Mesendoderm (in vitro differentiated cells): ENCODE measurements around the gene PMPCA.

Experiments
- DNase-seq: peaks from one replicate; pipeline ENCODE4 v3.0.0; 2013
- H2AK5ac ChIP-seq: 2 replicates; pipeline ENCODE4 v1.6.1; 2013; ENCODE audit warnings: low read length, inconsistent platforms
- H2BK120ac ChIP-seq: 2 replicates; pipeline ENCODE4 v1.6.1; 2013; ENCODE audit warnings: low read depth, mild to moderate bottlenecking, low read length, moderate library complexity, mixed read lengths
- H2BK15ac ChIP-seq: replicated peaks from 2 replicates; pipeline ENCODE4 v1.6.1; 2013; ENCODE audit warnings: low read depth, mild to moderate bottlenecking, moderate library complexity
- H2BK5ac ChIP-seq: 2 replicates; pipeline ENCODE4 v1.6.1; 2013; ENCODE audit warnings: low read length, inconsistent platforms
- H3K18ac ChIP-seq: 2 replicates; pipeline ENCODE4 v1.6.1; 2013; ENCODE audit warnings: mild to moderate bottlenecking, low read length, mixed read lengths
- H3K23ac ChIP-seq: one replicate; pipeline ENCODE4 v1.6.1; 2013; ENCODE audit warnings: low read length
- H3K27ac ChIP-seq: 2 replicates; pipeline ENCODE4 v1.5.1; 2013; ENCODE audit warnings: low read depth, mild to moderate bottlenecking, inconsistent platforms, low read length, moderate library complexity
- H3K27me3 ChIP-seq: 2 replicates; pipeline ENCODE4 v1.6.1; 2013; ENCODE audit warnings: low read length, control low read depth, mild to moderate bottlenecking, inconsistent platforms; ENCODE audit not compliant: insufficient read depth, poor library complexity
- H3K36me3 ChIP-seq: 2 replicates; pipeline ENCODE4 v1.6.1; 2013; ENCODE audit warnings: low read length, inconsistent platforms; ENCODE audit not compliant: control insufficient read depth, insufficient read depth
- H3K4ac ChIP-seq: one replicate; pipeline ENCODE4 v1.6.1; 2013; ENCODE audit warnings: low read depth, mild to moderate bottlenecking, low read length, moderate library complexity
- H3K4me1 ChIP-seq: 2 replicates; pipeline ENCODE4 v1.6.1; 2013; ENCODE audit warnings: low read depth, low read length, inconsistent platforms; ENCODE audit not compliant: control insufficient read depth
- H3K4me2 ChIP-seq: 2 replicates; pipeline ENCODE4 v1.6.1; 2013; ENCODE audit warnings: low read length
- H3K4me3 ChIP-seq: 2 replicates; pipeline ENCODE4 v1.5.1; 2013; ENCODE audit warnings: mild to moderate bottlenecking, low read length
- H3K56ac ChIP-seq: one replicate; pipeline ENCODE4 v1.6.1; 2013; ENCODE audit warnings: low read length
- H3K79me1 ChIP-seq: 2 replicates; pipeline ENCODE4 v1.6.1; 2013; ENCODE audit warnings: low read length, inconsistent platforms
- H3K79me2 ChIP-seq: 2 replicates; pipeline ENCODE4 v1.6.1; 2013; ENCODE audit warnings: mild to moderate bottlenecking, low read length; ENCODE audit not compliant: control insufficient read depth, insufficient read depth
- H3K9ac ChIP-seq: 2 replicates; pipeline ENCODE4 v1.6.1; 2013; ENCODE audit warnings: low read length, inconsistent platforms
- H4K5ac ChIP-seq: one replicate; pipeline ENCODE4 v1.6.1; 2013; ENCODE audit warnings: low read length
- H4K8ac ChIP-seq: one replicate; pipeline ENCODE4 v1.6.1; 2013; ENCODE audit warnings: low read depth, mild to moderate bottlenecking, control low read depth, low read length, moderate library complexity
- WGBS: extraction: QIAGEN DNeasy Blood & Tissue Kit; methylation state at CpG from one replicate; pipeline ENCODE4 v1.1.7; 2013; ENCODE audit warnings: low lambda C conversion rate, missing lambda C conversion rate; ENCODE audit not compliant: insufficient coverage; ENCODE audit errors: extremely low coverage; 5-methylcytosine and 5-hydroxymethylcytosine counted together

PMPCA gene

DNA sequence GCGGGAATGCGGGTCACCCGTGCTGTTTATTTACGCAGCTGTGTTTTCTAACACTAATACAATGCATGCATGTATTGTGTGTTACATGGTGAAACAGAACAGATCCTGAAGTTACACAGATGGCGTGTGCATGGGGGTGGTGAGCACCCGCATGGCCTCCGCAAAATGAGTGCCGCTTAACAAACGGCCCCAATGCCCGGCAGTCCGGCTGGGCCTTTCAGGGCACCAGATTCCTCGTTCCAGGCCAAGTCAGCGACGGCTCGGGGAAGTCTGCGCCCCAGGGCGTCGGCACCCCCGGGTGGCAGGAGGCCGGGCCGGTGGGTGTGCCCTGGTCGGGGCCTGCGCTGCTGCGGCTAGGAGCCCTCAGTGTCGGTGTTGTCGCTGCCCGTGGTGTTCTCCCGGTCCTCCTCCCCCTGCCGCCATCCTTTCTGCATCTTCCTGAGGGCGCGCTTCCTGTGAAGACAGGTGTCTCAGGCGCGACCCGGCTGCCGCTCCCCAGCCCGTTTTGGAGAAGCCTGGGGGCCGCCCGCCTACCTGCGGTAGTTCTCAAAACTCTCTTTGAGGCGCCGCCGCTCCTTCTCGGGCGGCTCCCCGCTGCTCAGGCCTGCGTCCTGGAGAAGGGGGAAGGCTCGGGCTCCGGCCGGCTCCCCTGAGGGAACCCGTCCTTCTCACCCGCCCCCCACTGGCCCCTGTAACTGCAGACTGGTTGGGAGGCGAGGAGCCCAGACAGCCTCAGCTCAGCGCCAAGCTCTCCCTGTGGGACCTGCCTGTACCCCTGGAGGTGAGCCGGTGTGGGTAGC lies 46.3 kb upstream of the PMPCA start:
- H3K27ac ChIP-seq, result no peak overlapping the region
- WGBS, result no CpG with 5 or more reads among the region's 54 CpGs
- H3K36me3 ChIP-seq, result no peaks in the 10 kb centered on the region
- peak overlapping the region; percentile 66 for H3K23ac ChIP-seq
- no peak overlapping the region for H2BK15ac ChIP-seq
- no peak overlapping the region for H3K4me2 ChIP-seq
- peaks cover 3% of the 10 kb centered on the region for H3K79me1 ChIP-seq
- H3K9ac ChIP-seq, result peak overlapping the region; percentile 22
- H2AK5ac ChIP-seq, result peak overlapping the region; percentile 58
- no peak overlapping the region for H4K5ac ChIP-seq
- H3K4me3 ChIP-seq, result no peak overlapping the region
- peak overlapping the region; percentile 37 for H3K56ac ChIP-seq
- H3K27me3 ChIP-seq, result no peaks in the 10 kb centered on the region
- peaks cover 2% of the 10 kb centered on the region for H3K4me1 ChIP-seq
- H2BK120ac ChIP-seq, result no peak overlapping the region
- no peak overlapping the region for H3K18ac ChIP-seq
- DNase-seq, result no peak
- H4K8ac ChIP-seq, result no peak overlapping the region
- no peaks in the 10 kb centered on the region for H3K79me2 ChIP-seq
- no peak overlapping the region for H3K4ac ChIP-seq
- H2BK5ac ChIP-seq, result no peak overlapping the region

- Histone ChIP-seq H3K4ac (no peak overlapping the region), H3K9ac (no peak overlapping the region), H4K8ac (no peak overlapping the region), H3K23ac (no peak overlapping the region), H3K4me2 (no peak overlapping the region), H4K5ac (no peak overlapping the region), H2BK5ac (no peak overlapping the region), H3K27ac (no peak overlapping the region), H3K36me3 (no peaks in the 10 kb centered on the region), H3K79me2 (no peaks in the 10 kb centered on the region), H3K79me1 (peaks cover 3% of the 10 kb centered on the region), H3K27me3 (no peaks in the 10 kb centered on the region), H2AK5ac (no peak overlapping the region), H2BK120ac (no peak overlapping the region), H3K56ac (no peak overlapping the region), H3K4me1 (peaks cover 2% of the 10 kb centered on the region), H2BK15ac (no peak overlapping the region), H3K4me3 (no peak overlapping the region), H3K18ac (no peak overlapping the region)
- DNase-seq, result no peak
- WGBS, result no CpG with 5 or more reads among the region's 31 CpGs
Measured at GRCh38 chr9:136364942-136365774, 45.3 kb upstream of the PMPCA start.

DNA sequence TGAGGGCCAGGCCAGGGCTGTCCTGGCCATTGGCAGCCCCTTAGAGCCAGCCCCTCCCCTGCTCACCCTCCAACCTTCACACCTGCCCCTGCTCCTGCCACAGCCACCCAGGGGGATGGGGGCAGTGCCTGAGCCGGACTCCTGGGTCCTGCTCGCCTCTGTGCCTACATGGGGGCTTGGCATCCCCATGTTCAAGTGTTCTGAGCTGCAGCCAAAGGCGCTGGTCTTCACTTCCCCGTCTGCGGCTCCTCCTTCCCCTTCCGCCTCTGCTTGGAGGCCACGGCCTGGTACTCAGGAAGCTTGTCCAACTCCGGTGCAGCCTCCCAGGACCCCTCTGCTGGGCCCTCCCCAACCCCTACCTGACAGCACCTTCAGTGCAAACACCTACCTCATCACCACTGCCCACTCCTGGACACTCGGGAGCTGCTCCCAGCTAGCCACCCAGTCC lies 44.7 kb upstream of the PMPCA start:
- H2BK120ac ChIP-seq, result no peak overlapping the region
- no peak overlapping the region for H4K8ac ChIP-seq
- no peaks in the 10 kb centered on the region for H3K36me3 ChIP-seq
- no peak overlapping the region for H2BK5ac ChIP-seq
- H3K23ac ChIP-seq, result no peak overlapping the region
- no CpG with 5 or more reads among the region's 9 CpGs for WGBS
- H3K79me2 ChIP-seq, result no peaks in the 10 kb centered on the region
- peaks cover 3% of the 10 kb centered on the region for H3K79me1 ChIP-seq
- H3K27me3 ChIP-seq, result no peaks in the 10 kb centered on the region
- no peak for DNase-seq
- no peak overlapping the region for H3K4me3 ChIP-seq
- no peak overlapping the region for H3K9ac ChIP-seq
- no peak overlapping the region for H2BK15ac ChIP-seq
- H3K4me2 ChIP-seq, result no peak overlapping the region
- no peak overlapping the region for H3K27ac ChIP-seq
- H3K18ac ChIP-seq, result no peak overlapping the region
- H4K5ac ChIP-seq, result no peak overlapping the region
- no peak overlapping the region for H3K4ac ChIP-seq
- no peak overlapping the region for H3K56ac ChIP-seq
- no peak overlapping the region for H2AK5ac ChIP-seq
- peaks cover 2% of the 10 kb centered on the region for H3K4me1 ChIP-seq

DNA sequence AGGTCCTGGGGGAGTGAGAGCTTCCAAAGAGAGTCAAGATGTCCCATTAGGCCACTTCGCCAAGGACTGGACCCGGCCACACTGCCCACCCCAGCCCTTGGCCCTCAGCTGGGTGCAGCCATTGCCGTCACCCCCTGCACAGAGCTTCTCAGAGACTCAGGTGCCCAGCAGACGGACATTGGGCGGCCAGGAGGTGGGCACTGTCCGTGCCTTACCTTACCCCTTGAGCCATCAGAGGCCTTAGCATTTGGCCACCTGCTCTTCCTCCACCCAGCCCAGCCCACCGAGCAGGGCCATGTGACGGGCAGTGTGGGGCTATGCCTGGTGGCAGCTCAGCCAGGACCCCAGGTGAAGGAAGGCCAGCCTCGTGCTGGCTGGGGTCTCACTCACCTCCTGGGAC lies 43.6 kb upstream of the PMPCA start:
- Histone ChIP-seq H3K79me1 (peaks cover 3% of the 10 kb centered on the region), H3K56ac (no peak overlapping the region), H3K18ac (no peak overlapping the region), H2BK120ac (no peak overlapping the region), H4K5ac (no peak overlapping the region), H3K79me2 (no peaks in the 10 kb centered on the region), H3K4ac (no peak overlapping the region), H3K27me3 (no peaks in the 10 kb centered on the region), H2BK15ac (no peak overlapping the region), H2AK5ac (no peak overlapping the region), H3K9ac (no peak overlapping the region), H3K4me2 (no peak overlapping the region), H2BK5ac (no peak overlapping the region), H3K4me3 (no peak overlapping the region), H3K27ac (no peak overlapping the region), H3K36me3 (no peaks in the 10 kb centered on the region), H3K23ac (no peak overlapping the region), H4K8ac (no peak overlapping the region), H3K4me1 (peaks cover 2% of the 10 kb centered on the region)
- WGBS, result no CpG with 5 or more reads among the region's 9 CpGs
- DNase-seq, result no peak

GRCh38 chr9:136367296-136368145 lies 42.9 kb upstream of the PMPCA start:
- no CpG with 5 or more reads among the region's 45 CpGs for WGBS
- no peak for DNase-seq
- Histone ChIP-seq H3K18ac (no peak overlapping the region), H3K27me3 (no peaks in the 10 kb centered on the region), H3K23ac (no peak overlapping the region), H4K8ac (no peak overlapping the region), H3K4ac (no peak overlapping the region), H3K4me1 (peaks cover 2% of the 10 kb centered on the region), H3K27ac (no peak overlapping the region), H2BK15ac (no peak overlapping the region), H3K4me3 (no peak overlapping the region), H3K79me2 (no peaks in the 10 kb centered on the region), H4K5ac (no peak overlapping the region), H3K79me1 (peaks cover 1% of the 10 kb centered on the region), H2AK5ac (no peak overlapping the region), H3K9ac (no peak overlapping the region), H3K36me3 (no peaks in the 10 kb centered on the region), H2BK120ac (no peak overlapping the region), H3K4me2 (no peak overlapping the region), H2BK5ac (no peak overlapping the region), H3K56ac (no peak overlapping the region)
